Esophagus squamous epithelium (tissue), 5 donors: ENCODE data around the gene EIF4E. TPM values are rescaled to one million over a fixed set of nuclear protein-coding genes. Genes with fewer than 3 reads are reported as not detected.
A peak's percentile ranks its signal among the peaks of the same experiment; 100 is the strongest.

Source experiments
- DNase-seq: peaks from one replicate; lab custom pipeline; 2025; lab: John Stamatoyannopoulos, UW
- H3K27ac ChIP-seq, 4 donors: fragments of 200-600 bp; sonication (generic); one replicate each; pipeline ENCODE4 v1.5.1; 2016 to 2019; ENCODE audit warnings: mild to moderate bottlenecking in 1 of 4
- H3K27me3 ChIP-seq, 4 donors: fragments of 200-600 bp; sonication (generic); 1 replicate in 3 of 4; 2 replicates in 1 of 4; pipeline versions ENCODE4 v1.5.1 to v1.6.0; 2017 to 2021; ENCODE audit warnings: antibody characterized with exemption in 1 of 4
- H3K36me3 ChIP-seq, 3 donors: fragments of 200-600 bp; sonication (generic); one replicate each; pipeline ENCODE4 v1.5.1; 2016 to 2019
- H3K4me1 ChIP-seq, 3 donors: fragments of 200-600 bp; sonication (generic); one replicate each; pipeline ENCODE4 v1.5.1; 2017 to 2019
- H3K4me3 ChIP-seq, 4 donors: fragments of 200-600 bp; sonication (generic); 1 replicate in 3 of 4; 2 replicates in 1 of 4; pipeline ENCODE4 v1.5.1; 2016 to 2019; ENCODE audit warnings: mild to moderate bottlenecking in 2 of 4, moderate library complexity in 1 of 4
- H3K9me3 ChIP-seq, 3 donors: fragments of 200-600 bp; sonication (generic); one replicate each; pipeline ENCODE4 v1.5.1; 2016 to 2019
- CTCF ChIP-seq, 6 experiments: fragments of 450-650 bp in 4 of 6; fragments of 200-600 bp in 2 of 6; sonication (generic) in 2 of 6; IDR thresholded peaks; one replicate each; pipeline ENCODE4 v1.5.1; 2016 to 2019; ENCODE audit warnings: antibody characterized with exemption in 6 of 6, mild to moderate bottlenecking in 4 of 6, moderate library complexity in 4 of 6
- POLR2A ChIP-seq, 4 donors: fragments of 450-650 bp; IDR thresholded peaks; one replicate each; pipeline ENCODE4 v1.6.1; 2017; ENCODE audit warnings: antibody characterized with exemption in 4 of 4, mild to moderate bottlenecking in 4 of 4, moderate library complexity in 3 of 4
- WGBS, 2 donors: methylation state at CpG; one replicate each; pipeline ENCODE4 v1.1.5; 2018; 5-methylcytosine and 5-hydroxymethylcytosine counted together
- intact Hi-C: fragments of 100-400 bp; cut with DNase I; formaldehyde crosslinking; loops from one replicate; pipeline ENCODE4 v1.15.0; 2022
- total RNA-seq, 4 donors: library from RNA; depleted of rRNA; stranded (reverse); fragments of >200 nt; gene quantifications; one replicate each; pipeline ENCODE4 v1.1.0, GENCODE V29; 2016
- donor health status: DM: yes; HTN: yes; CAD: no.

Gene EIF4E
- total RNA-seq, 4 donors from 2014 or later, result 86.1 to 149 (median 125) TPM

GRCh38 chr4:98908182-98908581, 20.8 kb downstream of the EIF4E start:
- intact Hi-C loops, result no loop called here
- TF ChIP-seq POLR2A (IDR thresholded peaks at IDR 0.05), result no peak
- no peak for TF ChIP-seq CTCF (IDR thresholded peaks at IDR 0.05)
- 23 to 30% methylated on average over 3 of the region's 3 CpGs for WGBS, 2 donors
- no peaks in the 10 kb centered on the region for H3K27me3 ChIP-seq
- peak overlapping the region in 3 of 4 donors; percentile 7 to 54 (median 7) for H3K27ac ChIP-seq
- H3K9me3 ChIP-seq, result no peaks in the 10 kb centered on the region
- peaks cover 6 to 56% (median 15%) of the 10 kb centered on the region in 3 donors for H3K4me1 ChIP-seq
- DNase-seq, result no peak
- H3K36me3 ChIP-seq, result peaks cover 0 to 5% (median 0%) of the 10 kb centered on the region in 3 donors
- H3K4me3 ChIP-seq, result no peak overlapping the region

DNA sequence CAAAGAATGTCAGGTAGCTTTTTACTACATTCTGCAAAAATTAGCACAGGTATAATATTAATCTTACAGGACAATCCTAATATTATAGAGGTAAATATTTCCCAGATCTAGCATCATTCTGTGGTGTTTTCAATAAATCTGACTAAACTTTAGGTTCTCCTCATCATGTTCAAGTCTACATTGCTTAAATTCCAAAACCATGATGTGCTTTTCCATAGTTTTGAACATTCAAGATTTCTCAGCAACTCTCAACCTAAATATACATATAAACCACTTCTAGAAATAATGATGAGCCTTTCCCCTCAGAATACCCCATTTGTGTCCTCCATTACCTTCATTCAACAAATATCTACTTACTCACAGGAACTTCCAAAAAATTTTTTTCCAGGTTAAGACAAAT, 23.1 kb downstream of the EIF4E start:
- TF ChIP-seq POLR2A (IDR thresholded peaks at IDR 0.05) (no peak), CTCF (IDR thresholded peaks at IDR 0.05) (no peak)
- Histone ChIP-seq H3K27ac (no peak overlapping the region), H3K36me3 (peaks cover 0 to 11% (median 0%) of the 10 kb centered on the region in 3 donors), H3K9me3 (no peaks in the 10 kb centered on the region), H3K4me3 (no peak overlapping the region), H3K27me3 (no peaks in the 10 kb centered on the region), H3K4me1 (peaks cover 4 to 52% (median 14%) of the 10 kb centered on the region in 3 donors)
- no peak for DNase-seq
- intact Hi-C loops, result no loop called here

DNA sequence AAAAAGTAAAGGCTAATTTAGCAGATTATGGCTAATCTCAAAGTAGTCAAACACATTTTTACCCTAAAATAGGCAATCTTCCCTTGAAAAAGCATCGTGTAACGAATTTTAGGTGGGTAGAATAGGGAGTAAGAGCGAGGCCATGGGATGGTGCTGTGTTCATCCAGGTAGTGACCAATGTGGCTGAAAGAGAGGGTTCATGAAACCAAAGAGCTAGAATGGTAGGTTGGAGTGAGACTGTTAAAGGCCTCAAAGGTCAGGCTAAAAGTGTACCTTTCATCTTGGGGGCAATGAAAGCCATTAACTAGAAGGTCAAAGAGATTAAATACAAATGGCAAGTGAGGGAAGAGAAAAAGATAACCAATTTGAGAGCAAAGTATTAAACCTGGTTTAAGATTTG, 23.6 kb downstream of the EIF4E start:
- Histone ChIP-seq H3K27me3 (no peaks in the 10 kb centered on the region), H3K4me3 (no peak overlapping the region), H3K27ac (no peak overlapping the region), H3K9me3 (no peaks in the 10 kb centered on the region), H3K36me3 (peaks cover 0 to 16% (median 0%) of the 10 kb centered on the region in 3 donors), H3K4me1 (peaks cover 0 to 46% (median 10%) of the 10 kb centered on the region in 3 donors)
- WGBS, 2 donors, result 96 to 97% methylated on average over 3 of the region's 3 CpGs
- TF ChIP-seq POLR2A (IDR thresholded peaks at IDR 0.05) (no peak), CTCF (IDR thresholded peaks at IDR 0.05) (no peak)
- DNase-seq, result no peak
- intact Hi-C loops, result no loop called here

GRCh38 chr4:98903963-98904362, 25.0 kb downstream of the EIF4E start:
- DNase-seq, result no peak

DNA sequence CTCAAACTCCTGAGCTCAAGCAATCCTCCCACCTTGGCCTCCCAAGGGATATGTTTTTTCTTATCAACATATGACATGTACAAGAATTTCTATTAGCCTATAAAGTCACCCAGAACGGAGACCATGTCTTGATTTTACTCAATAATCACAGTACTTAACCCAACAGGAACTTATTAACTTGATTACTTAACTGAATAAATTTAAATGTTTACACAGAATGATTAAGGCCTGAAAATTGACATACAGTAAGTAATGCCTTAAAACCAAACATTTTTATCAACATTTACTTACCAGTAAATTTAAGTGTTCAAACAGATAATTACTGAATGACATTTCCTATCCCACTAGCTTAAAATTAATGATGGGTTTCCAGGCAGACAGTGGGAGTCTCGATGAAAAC, 25.4 kb downstream of the EIF4E start:
- intact Hi-C loops, result no loop called here
- Histone ChIP-seq H3K9me3 (no peaks in the 10 kb centered on the region), H3K4me1 (peaks cover 0 to 29% (median 5%) of the 10 kb centered on the region in 3 donors), H3K4me3 (no peak overlapping the region), H3K27ac (no peak overlapping the region), H3K36me3 (peaks cover 0 to 34% (median 0%) of the 10 kb centered on the region in 3 donors), H3K27me3 (no peaks in the 10 kb centered on the region)
- no peak for DNase-seq
- no peak for TF ChIP-seq CTCF (IDR thresholded peaks at IDR 0.05)
- TF ChIP-seq POLR2A (IDR thresholded peaks at IDR 0.05), result no peak
- WGBS, 2 donors, result 84 to 90% methylated on average over 2 of the region's 2 CpGs

More at GRCh38 chr4:98903963-98904362, 25.0 kb downstream of the EIF4E start:
- intact Hi-C loops, result no loop called here
- no peaks in the 10 kb centered on the region for H3K9me3 ChIP-seq
- peaks cover 0 to 33% (median 9%) of the 10 kb centered on the region in 3 donors for H3K4me1 ChIP-seq
- peaks cover 0 to 30% (median 0%) of the 10 kb centered on the region in 3 donors for H3K36me3 ChIP-seq
- no peak overlapping the region for H3K27ac ChIP-seq
- 81 to 97% methylated on average over 5 of the region's 5 CpGs for WGBS, 2 donors
- H3K4me3 ChIP-seq, result no peak overlapping the region
- TF ChIP-seq POLR2A (IDR thresholded peaks at IDR 0.05) (no peak), CTCF (IDR thresholded peaks at IDR 0.05) (no peak)
- H3K27me3 ChIP-seq, result no peaks in the 10 kb centered on the region
